Prostate gland (tissue), 2 donors: ENCODE results near the gene TOR1A. TPM values are rescaled to one million over a fixed set of nuclear protein-coding genes. Genes with fewer than 3 reads are reported as not detected.
"Not testable (repeated sequence)": the region's sequence is repeated elsewhere in the genome, so short reads cannot be mapped to it uniquely, and the experiment has no call there.

Source experiments
- DNase-seq: peaks from one replicate; pipeline ENCODE4 v3.0.0-alpha.2; 2019; ENCODE audit warnings: low spot score
- H3K27ac ChIP-seq, 2 donors: fragments of 200-600 bp; sonication (generic); 2 replicates each; pipeline ENCODE4 v1.5.1; 2017 to 2019
- H3K27me3 ChIP-seq: fragments of 200-600 bp; sonication (generic); replicated peaks from 2 replicates; pipeline ENCODE4 v1.5.1; 2019; ENCODE audit not compliant: insufficient read depth
- H3K36me3 ChIP-seq, 2 donors: fragments of 200-600 bp; sonication (generic); 1 replicate in 1 of 2; 2 replicates in 1 of 2; pipeline versions ENCODE4 v1.5.1 to v1.8.1; 2017 to 2019
- H3K4me1 ChIP-seq: fragments of 200-600 bp; sonication (generic); replicated peaks from 2 replicates; pipeline ENCODE4 v1.5.1; 2019
- H3K4me3 ChIP-seq, 2 donors: fragments of 200-600 bp; sonication (generic); 2 replicates each; pipeline ENCODE4 v1.5.1; 2017 to 2019
- H3K9me3 ChIP-seq: fragments of 200-600 bp; sonication (generic); 2 replicates; pipeline ENCODE4 v1.5.1; 2017
- CTCF ChIP-seq, 4 experiments: fragments of 200-600 bp in 2 of 4; fragments of 450-650 bp in 2 of 4; sonication (generic) in 2 of 4; IDR thresholded peaks; 1 replicate in 3 of 4; 2 replicates in 1 of 4; pipeline ENCODE4 v1.5.1; 2016 to 2019; ENCODE audit warnings: antibody characterized with exemption in 4 of 4, mild to moderate bottlenecking in 2 of 4, moderate library complexity in 2 of 4
- POLR2A ChIP-seq: fragments of 450-650 bp; IDR thresholded peaks from one replicate; pipeline ENCODE4 v1.6.1; 2016; ENCODE audit warnings: antibody characterized with exemption, mild to moderate bottlenecking
- POLR2AphosphoS5 ChIP-seq: sonication (generic); formaldehyde crosslinking; IDR thresholded peaks from one replicate; pipeline ENCODE4 v1.6.1; 2017; ENCODE audit warnings: antibody characterized with exemption
- WGBS: methylation state at CpG from one replicate; pipeline ENCODE4 v1.1.5; 2018; 5-methylcytosine and 5-hydroxymethylcytosine counted together
- intact Hi-C: fragments of 100-400 bp; cut with DNase I; formaldehyde crosslinking; loops from one replicate; pipeline ENCODE4 v1.14.2; 2022
- total RNA-seq, 2 donors: library from RNA; depleted of rRNA; stranded (reverse); fragments of >200 nt; gene quantifications; one replicate each; pipeline ENCODE4 v1.1.0, GENCODE V29; 2016

TOR1A gene
- total RNA-seq, 2 donors from 2014 or later, result 37.1 to 41.2 TPM

- intact Hi-C loops, result no loop called here
- 68% methylated on average over 8 of the region's 8 CpGs for WGBS
- H3K9me3 ChIP-seq, result no peaks in the 10 kb centered on the region
- H3K36me3 ChIP-seq, result no peaks in the 10 kb centered on the region
- DNase-seq, result no peak
- no peaks in the 10 kb centered on the region for H3K27me3 ChIP-seq
- H3K4me1 ChIP-seq, result no peaks in the 10 kb centered on the region
- no peak for TF ChIP-seq CTCF (IDR thresholded peaks at IDR 0.05)
- no peak for TF ChIP-seq POLR2AphosphoS5
- TF ChIP-seq POLR2A, result no peak
- H3K27ac ChIP-seq, result peak overlapping the region; percentile 22 to 52
- no peak overlapping the region for H3K4me3 ChIP-seq
Measured at GRCh38 chr9:129776566-129776937, 47.4 kb downstream of the TOR1A start.

- H3K4me3 ChIP-seq, DNase-seq, intact Hi-C loops, H3K27me3 ChIP-seq, H3K27ac ChIP-seq, H3K36me3 ChIP-seq, H3K4me1 ChIP-seq, H3K9me3 ChIP-seq: not testable (repeated sequence)
- 92% methylated on average over 4 of the region's 4 CpGs for WGBS
Measured at GRCh38 chr9:129776096-129776495, 47.8 kb downstream of the TOR1A start.

- WGBS, result 50% methylated on average over 2 of the region's 2 CpGs
- Histone ChIP-seq H3K9me3 (no peaks in the 10 kb centered on the region), H3K27me3 (no peaks in the 10 kb centered on the region), H3K4me1 (no peaks in the 10 kb centered on the region), H3K27ac (no peak overlapping the region), H3K4me3 (no peak overlapping the region), H3K36me3 (no peaks in the 10 kb centered on the region)
- no peak for DNase-seq
- intact Hi-C loops, result no loop called here
- TF ChIP-seq POLR2A (no peak), CTCF (IDR thresholded peaks at IDR 0.05) (no peak), POLR2AphosphoS5 (no peak)
Measured at GRCh38 chr9:129775448-129775798, 48.5 kb downstream of the TOR1A start.

- TF ChIP-seq POLR2AphosphoS5 (no peak), POLR2A (no peak), CTCF (IDR thresholded peaks at IDR 0.05) (no peak)
- WGBS, result 57% methylated on average over 20 of the region's 20 CpGs
- no peak overlapping the region for H3K4me3 ChIP-seq
- H3K27me3 ChIP-seq, result no peaks in the 10 kb centered on the region
- no peak for DNase-seq
- H3K36me3 ChIP-seq, result no peaks in the 10 kb centered on the region
- no peak overlapping the region for H3K27ac ChIP-seq
- intact Hi-C loops, result no loop called here
- no peaks in the 10 kb centered on the region for H3K9me3 ChIP-seq
- H3K4me1 ChIP-seq, result no peaks in the 10 kb centered on the region
Measured at GRCh38 chr9:129774791-129775447, 49.0 kb downstream of the TOR1A start.

GRCh38 chr9:129773262-129774048 lies 50.5 kb downstream of the TOR1A start:
- intact Hi-C loops, result no loop called here
- DNase-seq, result no peak
- WGBS, result 72% methylated on average over 10 of the region's 10 CpGs

More at GRCh38 chr9:129773262-129774048, 50.5 kb downstream of the TOR1A start:
- Histone ChIP-seq H3K4me1 (no peaks in the 10 kb centered on the region), H3K4me3 (no peak overlapping the region), H3K27me3 (no peaks in the 10 kb centered on the region), H3K9me3 (no peaks in the 10 kb centered on the region), H3K36me3 (no peaks in the 10 kb centered on the region), H3K27ac (no peak overlapping the region)
- TF ChIP-seq POLR2AphosphoS5 (no peak), POLR2A (no peak), CTCF (IDR thresholded peaks at IDR 0.05) (no peak)
